GM21825 (cell line): Measurements from ENCODE around the gene NKD1.

ENCODE experiments used
- ATAC-seq: cut with Tn5 transposase; IDR thresholded peaks from one replicate; pipeline ENCODE4 v1.9.1; 2021; ENCODE audit warnings: mild to moderate bottlenecking, moderate library complexity; ENCODE audit not compliant: unreplicated experiment

Gene NKD1

GRCh38 chr16:50597563-50598255 is 49.5 kb downstream of the NKD1 start:
- no peak for ATAC-seq

- no peak for ATAC-seq
Measured at GRCh38 chr16:50598256-50598894, 50.2 kb downstream of the NKD1 start.

DNA sequence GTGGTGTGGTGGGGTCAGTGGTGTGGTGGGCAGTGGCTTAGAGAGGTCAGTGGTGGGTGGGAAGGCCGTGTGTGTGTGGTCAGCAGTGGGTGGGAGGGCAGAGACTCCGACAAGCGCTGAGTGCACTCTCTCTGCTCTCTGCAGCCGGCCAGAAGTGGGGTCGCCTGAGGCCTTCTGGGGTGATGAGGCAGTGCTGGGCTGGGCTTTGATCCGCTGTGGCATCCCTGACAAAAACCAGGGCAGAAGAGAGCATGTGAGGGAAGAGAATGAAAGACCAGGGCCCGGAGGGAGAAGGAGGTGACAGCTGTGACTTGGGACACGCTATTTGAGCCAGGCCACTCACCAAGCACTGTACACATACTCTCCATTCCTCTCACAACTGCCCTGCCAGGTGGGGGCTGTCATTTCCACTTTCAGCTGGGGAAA is 50.8 kb downstream of the NKD1 start:
- ATAC-seq, result no peak

GRCh38 chr16:50599494-50599893 is 51.3 kb downstream of the NKD1 start:
- ATAC-seq, result no peak

GRCh38 chr16:50600582-50601283 is 52.5 kb downstream of the NKD1 start:
- ATAC-seq, result no peak

DNA sequence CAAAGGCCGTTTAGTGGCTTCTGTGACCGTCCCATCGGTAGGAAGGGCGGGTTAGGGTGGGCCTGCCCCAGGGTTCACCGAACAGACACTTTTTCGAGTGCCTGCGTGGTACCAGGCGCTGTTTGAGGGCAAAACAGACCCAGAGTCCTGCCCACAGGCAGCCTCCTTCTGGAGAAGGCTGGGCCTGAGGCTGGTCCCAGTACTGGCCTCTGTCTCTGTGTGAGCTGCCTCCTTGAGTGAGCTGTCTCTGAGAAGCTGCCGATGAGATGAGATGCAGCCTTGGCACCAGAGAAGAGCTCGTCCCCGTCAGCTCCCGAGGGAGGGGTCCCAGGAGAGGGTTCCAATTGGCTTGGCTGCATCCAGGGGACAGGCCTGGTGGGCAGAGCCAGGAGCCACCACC is 53.1 kb downstream of the NKD1 start:
- ATAC-seq, result no peak

- no peak for ATAC-seq
Measured at GRCh38 chr16:50602126-50602525, 53.9 kb downstream of the NKD1 start.

DNA sequence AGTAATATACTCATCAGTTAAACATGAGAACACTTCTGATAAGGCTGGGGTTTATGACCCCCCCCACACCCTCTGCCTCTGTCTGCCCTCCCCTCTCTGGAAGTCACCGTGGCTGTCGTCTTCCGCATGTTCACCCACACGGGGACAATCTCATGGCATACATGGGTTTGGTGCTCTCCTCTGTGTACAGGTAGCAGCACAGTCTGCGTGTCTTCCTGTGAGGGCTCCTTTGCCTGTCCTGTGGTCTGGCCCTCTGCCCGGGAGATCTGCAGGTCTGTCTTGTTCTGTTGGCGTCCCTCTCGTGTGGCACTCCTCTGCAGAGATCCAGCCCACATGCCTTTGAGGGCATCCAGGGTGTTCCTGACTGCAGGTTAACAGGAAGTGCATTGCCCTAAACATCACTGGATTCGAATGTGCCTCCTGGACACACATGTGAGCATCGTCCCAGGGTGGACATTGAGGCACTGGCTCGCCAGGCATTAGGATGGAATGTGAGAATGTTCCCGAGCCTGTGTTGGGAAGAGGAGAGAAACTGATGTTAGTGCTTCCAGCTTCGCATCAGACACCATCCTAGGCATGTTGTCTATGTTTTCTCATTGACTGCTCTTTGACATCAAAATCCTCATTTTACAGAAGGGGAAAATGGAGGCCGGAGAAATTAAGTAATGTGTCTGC is 54.5 kb downstream of the NKD1 start:
- no peak for ATAC-seq

- ATAC-seq, result no peak
Measured at GRCh38 chr16:50603206-50604064, 55.2 kb downstream of the NKD1 start.

DNA sequence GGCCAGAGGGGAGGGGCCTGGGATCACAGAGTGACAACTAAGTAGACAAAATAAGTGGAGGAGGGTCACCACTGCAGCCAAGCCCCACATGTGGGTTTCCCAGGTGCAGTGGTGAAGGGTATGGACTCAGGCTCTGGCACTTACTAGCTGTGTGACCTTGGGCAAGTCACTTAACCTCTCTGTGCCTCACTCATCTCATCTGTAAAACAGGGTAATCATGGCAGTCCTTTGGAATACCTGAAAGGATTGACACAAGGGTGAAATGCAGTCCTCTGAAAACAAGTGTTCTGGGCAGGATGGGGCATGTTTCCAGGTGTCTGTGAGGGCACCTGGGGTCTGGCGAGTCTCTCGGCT is 55.8 kb downstream of the NKD1 start:
- ATAC-seq, result no peak

DNA sequence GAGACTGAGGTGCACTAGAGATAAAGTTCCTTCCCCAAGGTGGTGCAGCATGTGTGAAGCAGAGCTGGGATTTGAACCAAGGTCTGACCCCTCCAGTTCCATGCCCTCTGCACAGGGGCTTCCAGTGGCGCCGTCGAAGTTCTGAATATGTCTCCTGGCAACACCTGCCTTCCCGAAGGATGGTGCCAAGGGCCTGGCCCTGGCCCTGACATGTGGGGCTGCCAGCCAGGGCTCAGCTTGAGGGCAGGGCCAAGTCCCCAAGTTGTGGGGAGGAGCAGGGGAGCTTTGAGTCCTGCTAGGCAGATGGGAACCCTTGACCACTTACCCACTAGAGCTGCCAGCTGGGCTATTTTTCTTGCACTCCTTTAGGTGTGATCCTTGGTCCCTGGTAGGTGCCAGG is 56.4 kb downstream of the NKD1 start:
- ATAC-seq, result no peak

DNA sequence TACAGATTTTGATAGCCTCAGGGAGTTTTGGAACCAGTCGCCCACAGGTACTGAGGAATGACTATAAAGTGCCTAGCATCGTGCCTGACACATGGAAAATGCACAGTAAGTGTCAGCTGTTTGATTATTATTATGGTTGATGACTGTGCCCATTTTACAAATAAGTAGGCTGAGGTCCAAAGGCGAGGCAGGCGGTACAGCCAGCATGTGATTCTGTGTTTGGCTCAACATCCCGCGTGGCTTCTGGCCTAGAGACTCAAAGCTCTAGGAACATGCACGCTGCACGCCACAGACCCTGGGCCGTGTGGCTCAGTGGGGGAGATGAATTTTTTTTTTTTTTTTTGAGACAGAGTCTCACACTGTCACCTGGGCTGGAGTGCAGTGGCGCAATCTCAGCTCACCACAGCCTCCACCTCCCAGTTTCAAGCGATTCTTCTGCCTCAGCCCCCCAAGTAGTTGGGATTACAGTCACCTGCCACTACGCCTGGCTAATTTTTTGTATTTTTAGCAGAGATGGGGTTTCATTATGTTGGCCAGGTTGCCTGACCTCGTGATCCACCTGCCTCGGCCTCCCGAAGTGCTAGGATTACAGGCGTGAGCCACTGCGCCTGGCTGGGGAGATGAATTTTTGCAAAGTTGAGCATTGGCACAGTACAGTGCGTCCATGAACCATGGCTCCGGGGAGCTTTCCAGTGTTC is 57.7 kb downstream of the NKD1 start:
- ATAC-seq, result no peak

GRCh38 chr16:50606431-50607050 is 58.3 kb downstream of the NKD1 start:
- no peak for ATAC-seq

DNA sequence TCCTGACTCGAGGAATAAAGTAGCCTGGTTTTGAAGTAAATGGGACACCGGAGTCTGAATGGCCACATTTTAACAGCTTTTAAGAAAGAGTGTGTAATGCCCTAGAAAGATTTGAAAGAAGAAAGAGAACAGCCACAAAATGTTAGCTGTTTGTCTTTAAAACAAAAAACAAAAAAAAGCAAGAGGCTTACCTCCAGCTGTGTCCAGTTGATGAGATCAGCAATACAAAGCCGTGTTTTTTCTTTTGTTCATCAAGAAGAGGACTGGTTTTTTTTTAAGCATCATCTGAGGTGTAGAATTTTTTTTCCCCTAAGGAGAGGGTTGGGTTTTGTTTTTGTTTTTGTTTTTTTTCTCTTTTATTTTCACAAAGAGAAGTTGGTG is 58.8 kb downstream of the NKD1 start:
- ATAC-seq, result no peak

DNA sequence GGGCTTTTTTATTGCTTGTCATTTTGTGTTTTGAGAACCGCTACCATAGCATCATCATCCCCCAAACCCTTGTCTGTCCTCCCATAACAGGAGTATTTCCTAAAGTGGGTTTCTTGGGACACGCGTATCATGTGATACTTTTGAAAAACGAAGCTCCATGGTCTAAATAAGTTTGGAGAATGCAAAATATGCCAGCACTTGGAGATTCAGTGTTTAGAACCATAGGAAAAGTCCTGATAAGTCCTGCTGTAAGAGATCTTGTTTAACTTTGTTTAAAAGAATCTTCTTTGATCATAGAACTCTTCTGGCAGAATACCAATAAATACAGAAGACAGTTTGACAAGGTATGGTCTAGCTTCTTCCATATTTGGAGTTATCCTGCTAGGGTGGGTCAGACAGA is 59.3 kb downstream of the NKD1 start:
- ATAC-seq, result no peak

- no peak for ATAC-seq
Measured at GRCh38 chr16:50607970-50608557, 59.9 kb downstream of the NKD1 start.

DNA sequence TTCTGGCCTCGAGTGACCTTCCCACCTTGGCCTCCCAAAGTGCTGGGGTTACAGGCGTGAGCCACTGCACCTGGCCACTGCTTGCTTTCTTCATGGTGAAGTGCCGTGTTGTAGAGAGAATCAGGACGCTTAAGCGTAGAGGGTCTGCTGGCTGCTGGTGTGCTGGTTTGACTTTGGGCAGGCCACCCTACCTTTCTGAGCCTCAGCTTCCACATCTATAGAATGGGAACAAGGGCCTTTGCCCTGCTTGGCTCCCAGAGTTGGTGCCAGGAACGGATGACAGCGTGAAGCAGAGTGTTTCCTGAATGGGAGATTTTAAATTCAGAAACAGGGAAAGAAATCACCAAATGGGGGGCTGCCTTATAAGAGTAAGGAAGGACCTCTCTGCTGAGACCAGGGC is 60.9 kb downstream of the NKD1 start:
- ATAC-seq, result no peak

DNA sequence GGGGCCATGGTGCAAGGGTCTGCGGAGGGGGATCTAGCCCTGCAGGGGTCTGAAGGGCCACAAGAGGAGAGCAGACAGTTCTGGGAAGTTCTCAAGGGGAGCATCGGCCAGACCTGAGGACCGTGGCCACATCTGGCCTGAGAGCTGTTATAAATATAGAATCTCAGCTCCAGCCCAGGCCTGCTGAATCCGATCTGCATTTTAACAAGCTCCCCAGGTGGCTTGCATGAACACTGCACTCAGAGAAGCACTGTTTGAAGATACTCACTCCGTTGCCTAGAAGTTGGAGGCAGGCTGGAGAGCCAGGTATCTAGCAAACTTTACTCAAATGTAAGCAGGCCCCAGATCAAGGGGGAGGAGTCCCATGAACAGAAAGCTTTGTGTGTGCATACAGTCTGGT is 61.3 kb downstream of the NKD1 start:
- ATAC-seq, result no peak
